HepG2 (cell line): Measurements from ENCODE around the gene NCKAP5L. TPM values are rescaled to one million over a fixed set of nuclear protein-coding genes. Genes with fewer than 3 reads are reported as not detected.
A peak's percentile ranks its signal among the peaks of the same experiment; 100 is the strongest.

Experiments used
- ATAC-seq: fragments of 200-7000 bp; cut with Tn5 transposase; 3 replicates; pipeline ENCODE4 v1.9.1; 2020; ENCODE audit warnings: mild to moderate bottlenecking, moderate library complexity
- BruUV-seq: library from RNA; stranded (reverse); fragments of 400-500 nt; replicated peaks from 2 replicates; lab custom pipeline; 2021; lab: Mats Ljungman, UMichigan
- CTCF ChIA-PET: fragments of 300-600 bp; formaldehyde crosslinking; extraction: SDS; loops from one replicate; lab custom pipeline; 2021; ENCODE audit warnings: low total read pairs, inconsistent platforms, low intra/inter-chr PET ratio; lab: Yijun Ruan, JAX
- POLR2A ChIA-PET: fragments of 350-600 bp; sonication (Branson Sonifier 250); formaldehyde crosslinking; loops from one replicate; lab custom pipeline; 2020; ENCODE audit warnings: antibody characterized with exemption, inconsistent platforms; lab: Yijun Ruan, JAX
- DNase-seq: peaks from one replicate; pipeline ENCODE4 v3.0.0-alpha.2; 2015; ENCODE audit warnings: low spot score
- FAIRE-seq: peaks from 3 replicates; lab custom pipeline; 2011; peaks lifted over from hg19 to GRCh38; lab: Jason Lieb, UNC
- H2AFZ ChIP-seq: one replicate; pipeline ENCODE4 v1.6.1; 2011; ENCODE audit warnings: low read length, inconsistent platforms
- H3K27ac ChIP-seq: fragments of 300-600 bp; 3 replicates; pipeline ENCODE4 v1.8.0; 2011; ENCODE audit warnings: mixed run types, mild to moderate bottlenecking, mixed read lengths, low read length, inconsistent platforms; ENCODE audit not compliant: insufficient read depth; ENCODE audit errors: extremely low read length
- H3K27me3 ChIP-seq, 2 experiments: fragments of 200-600 bp in 1 of 2; 2 replicates in 1 of 2; 3 replicates in 1 of 2; pipeline versions ENCODE4 v1.6.0 to v1.8.0; 2011; ENCODE audit warnings: low read length in 2 of 2, mild to moderate bottlenecking in 2 of 2, moderate library complexity in 2 of 2, inconsistent platforms in 1 of 2; ENCODE audit not compliant: insufficient read depth in 2 of 2, control insufficient read depth in 1 of 2
- H3K36me3 ChIP-seq, 2 experiments: fragments of 200-600 bp in 1 of 2; replicated peaks in 1 of 2; 2 replicates in 1 of 2; 3 replicates in 1 of 2; pipeline versions ENCODE4 v1.5.1 to v1.8.0; 2011; ENCODE audit warnings: low read length in 2 of 2, inconsistent platforms in 1 of 2; ENCODE audit not compliant: insufficient read depth in 2 of 2, control insufficient read depth in 1 of 2
- H3K4me1 ChIP-seq: 2 replicates; pipeline ENCODE4 v1.5.1; 2012; ENCODE audit warnings: low read length, inconsistent platforms; ENCODE audit not compliant: insufficient read depth
- H3K4me2 ChIP-seq: 2 replicates; pipeline ENCODE4 v1.6.0; 2011; ENCODE audit warnings: low read depth, low read length, inconsistent platforms
- H3K4me3 ChIP-seq, 3 experiments: fragments of 200-600 bp in 1 of 3; sonication (generic), shearing (Covaris generic) in 1 of 3; replicated peaks in 1 of 3; 2 replicates each; pipeline ENCODE4 v1.5.1; 2011 to 2016; ENCODE audit warnings: low read length in 3 of 3, inconsistent platforms in 2 of 3, low read depth in 2 of 3, mild to moderate bottlenecking in 2 of 3, control low read depth in 1 of 3, mixed read lengths in 1 of 3; ENCODE audit not compliant: insufficient read depth in 1 of 3
- H3K79me2 ChIP-seq: one replicate; pipeline ENCODE4 v1.6.1; 2011; ENCODE audit warnings: low read length, inconsistent platforms; ENCODE audit not compliant: insufficient read depth
- H3K9ac ChIP-seq: 2 replicates; pipeline ENCODE4 v1.6.0; 2011; ENCODE audit warnings: mild to moderate bottlenecking, low read depth, low read length, inconsistent platforms; ENCODE audit not compliant: insufficient read depth
- H3K9me3 ChIP-seq: 2 replicates; pipeline ENCODE4 v1.5.1; 2012; ENCODE audit warnings: mild to moderate bottlenecking, low read length
- H4K20me1 ChIP-seq: 2 replicates; pipeline ENCODE4 v1.6.0; 2011; ENCODE audit warnings: inconsistent platforms, mild to moderate bottlenecking, low read length, moderate library complexity; ENCODE audit not compliant: insufficient read depth
- FOSL1 ChIP-seq: sonication (generic); formaldehyde crosslinking; IDR thresholded peaks from 2 replicates; pipeline ENCODE4 v1.9.0; 2021; ENCODE audit warnings: missing genetic modification reagents, borderline replicate concordance
- JUND ChIP-seq: sonication (generic); formaldehyde crosslinking; IDR thresholded peaks from 2 replicates; pipeline ENCODE4 v1.8.0; 2022; ENCODE audit warnings: mild to moderate bottlenecking, missing genetic modification reagents
- PTBP1 ChIP-seq: fragments of 200-400 bp; formaldehyde crosslinking; IDR thresholded peaks from 2 replicates; pipeline ENCODE4 v1.6.1; 2018; ENCODE audit warnings: low read length, low read depth; ENCODE audit not compliant: poor library complexity, severe bottlenecking
- ZBTB21 ChIP-seq: sonication (generic); formaldehyde crosslinking; IDR thresholded peaks from 2 replicates; pipeline ENCODE4 v1.4.0; 2020; ENCODE audit warnings: missing genetic modification reagents
- ZNF17 ChIP-seq: sonication (generic); formaldehyde crosslinking; IDR thresholded peaks from 2 replicates; pipeline ENCODE4 v1.5.0; 2020; ENCODE audit warnings: mild to moderate bottlenecking, missing genetic modification reagents
- ZNF350 ChIP-seq: sonication (generic); formaldehyde crosslinking; IDR thresholded peaks from 2 replicates; pipeline ENCODE4 v1.4.0; 2020; ENCODE audit warnings: mild to moderate bottlenecking, low read depth, missing genetic modification reagents, borderline replicate concordance
- ZNF441 ChIP-seq: sonication (generic); formaldehyde crosslinking; IDR thresholded peaks from 2 replicates; pipeline ENCODE4 v1.7.0; 2021; ENCODE audit warnings: missing genetic modification reagents, borderline replicate concordance
- ZNF547 ChIP-seq: sonication (generic); formaldehyde crosslinking; IDR thresholded peaks from 2 replicates; pipeline ENCODE4 v1.5.1; 2020; ENCODE audit warnings: mild to moderate bottlenecking, missing genetic modification reagents
- ZNF790 ChIP-seq: sonication (generic); formaldehyde crosslinking; IDR thresholded peaks from 2 replicates; pipeline ENCODE4 v1.8.0; 2022; ENCODE audit warnings: missing genetic modification reagents, mild to moderate bottlenecking, borderline replicate concordance
- WGBS: methylation state at CpG from one replicate; pipeline ENCODE4 v1.1.6; 2017; ENCODE audit warnings: low lambda C conversion rate; 5-methylcytosine and 5-hydroxymethylcytosine counted together
- in situ Hi-C: cut with HindIII; loops from 2 replicates; pipeline ENCODE4 v1.10.0; 2017; ENCODE audit warnings: low pct_unique_long_range_greater_than_20kb; ENCODE audit not compliant: extremely low pct_ligation_motif_present
- intact Hi-C: fragments of 100-400 bp; cut with micrococcal nuclease; formaldehyde crosslinking; loops from one replicate; pipeline ENCODE4 v1.10.0; 2022; ENCODE audit not compliant: unreplicated experiment
- polyA plus RNA-seq, 8 experiments: library from polyadenylated mRNA; depleted of rRNA in 3 of 8; stranded (reverse) in 7 of 8; unstranded in 1 of 8; fragments of >200 nt; fragmentation: Illumina TruSeq in 4 of 8; extraction: Trizol in 4 of 8; gene quantifications; 2 replicates each; pipeline versions ENCODE4 v1.2.1 to v1.2.3, GENCODE V29; 2011 to 2016; ENCODE audit warnings: low read depth in 4 of 8, missing spikeins in 1 of 8, mixed read lengths in 1 of 8; ENCODE audit not compliant: insufficient read depth in 1 of 8
- total RNA-seq, 5 experiments: library from RNA; depleted of rRNA; stranded (reverse); fragments of >200 nt; fragmentation: Illumina TruSeq; extraction: Trizol; gene quantifications; 2 replicates each; pipeline ENCODE4 v1.2.3, GENCODE V29; 2016; ENCODE audit warnings: low read depth in 1 of 5
- TF ChIP-seq, protein P1 (sequence below): sonication (generic); formaldehyde crosslinking; IDR thresholded peaks from 2 replicates; pipeline ENCODE4 v1.5.0; 2020; ENCODE audit warnings: mild to moderate bottlenecking, missing genetic modification reagents, moderate library complexity
- TF ChIP-seq, protein P2 (sequence below): sonication (generic); formaldehyde crosslinking; IDR thresholded peaks from 2 replicates; pipeline ENCODE4 v1.8.0; 2022; ENCODE audit warnings: missing genetic modification reagents, mild to moderate bottlenecking, moderate library complexity, borderline replicate concordance

Gene NCKAP5L
- total and polyA plus RNA-seq, 2 of the 13 experiments (the other 11 are each of a cell fraction or from before 2014, with no cell fraction given) = 4.1 to 9.0 TPM

- Histone ChIP-seq H3K4me2 (0 out of 2 replicates have a peak overlapping the region, but pooled peaks have one; percentile 23), H2AFZ (no peak overlapping the region), H3K9me3 (no peaks in the 10 kb centered on the region), H3K4me3 (no peak overlapping the region), H3K4me1 (peaks cover 20% of the 10 kb centered on the region), H3K36me3 (peaks cover 25 to 79% of the 10 kb centered on the region in 2 experiments), H3K27me3 (no peaks in the 10 kb centered on the region), H3K9ac (peak overlapping the region; percentile 31; the same call in 1 of the 2 replicates), H4K20me1 (no peaks in the 10 kb centered on the region), H3K79me2 (no peaks in the 10 kb centered on the region), H3K27ac (peak overlapping the region; percentile 64)
- WGBS = 92% methylated on average over 15 of the region's 17 CpGs
- TF ChIP-seq PTBP1 (no peak), FOSL1 (no peak), ZNF350 (CRISPR knock-in tag) (no peak), ZNF547 (CRISPR knock-in tag) (no peak), ZNF790 (CRISPR knock-in tag) (no peak), ZBTB21 (CRISPR knock-in tag) (no peak), ZNF441 (no peak), JUND (CRISPR knock-in tag) (no peak), ZNF17 (CRISPR knock-in tag) (no peak)
- TF ChIP-seq, protein P1, sequence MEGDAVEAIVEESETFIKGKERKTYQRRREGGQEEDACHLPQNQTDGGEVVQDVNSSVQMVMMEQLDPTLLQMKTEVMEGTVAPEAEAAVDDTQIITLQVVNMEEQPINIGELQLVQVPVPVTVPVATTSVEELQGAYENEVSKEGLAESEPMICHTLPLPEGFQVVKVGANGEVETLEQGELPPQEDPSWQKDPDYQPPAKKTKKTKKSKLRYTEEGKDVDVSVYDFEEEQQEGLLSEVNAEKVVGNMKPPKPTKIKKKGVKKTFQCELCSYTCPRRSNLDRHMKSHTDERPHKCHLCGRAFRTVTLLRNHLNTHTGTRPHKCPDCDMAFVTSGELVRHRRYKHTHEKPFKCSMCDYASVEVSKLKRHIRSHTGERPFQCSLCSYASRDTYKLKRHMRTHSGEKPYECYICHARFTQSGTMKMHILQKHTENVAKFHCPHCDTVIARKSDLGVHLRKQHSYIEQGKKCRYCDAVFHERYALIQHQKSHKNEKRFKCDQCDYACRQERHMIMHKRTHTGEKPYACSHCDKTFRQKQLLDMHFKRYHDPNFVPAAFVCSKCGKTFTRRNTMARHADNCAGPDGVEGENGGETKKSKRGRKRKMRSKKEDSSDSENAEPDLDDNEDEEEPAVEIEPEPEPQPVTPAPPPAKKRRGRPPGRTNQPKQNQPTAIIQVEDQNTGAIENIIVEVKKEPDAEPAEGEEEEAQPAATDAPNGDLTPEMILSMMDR (CRISPR knock-in tag) = no peak
- TF ChIP-seq, protein P2, sequence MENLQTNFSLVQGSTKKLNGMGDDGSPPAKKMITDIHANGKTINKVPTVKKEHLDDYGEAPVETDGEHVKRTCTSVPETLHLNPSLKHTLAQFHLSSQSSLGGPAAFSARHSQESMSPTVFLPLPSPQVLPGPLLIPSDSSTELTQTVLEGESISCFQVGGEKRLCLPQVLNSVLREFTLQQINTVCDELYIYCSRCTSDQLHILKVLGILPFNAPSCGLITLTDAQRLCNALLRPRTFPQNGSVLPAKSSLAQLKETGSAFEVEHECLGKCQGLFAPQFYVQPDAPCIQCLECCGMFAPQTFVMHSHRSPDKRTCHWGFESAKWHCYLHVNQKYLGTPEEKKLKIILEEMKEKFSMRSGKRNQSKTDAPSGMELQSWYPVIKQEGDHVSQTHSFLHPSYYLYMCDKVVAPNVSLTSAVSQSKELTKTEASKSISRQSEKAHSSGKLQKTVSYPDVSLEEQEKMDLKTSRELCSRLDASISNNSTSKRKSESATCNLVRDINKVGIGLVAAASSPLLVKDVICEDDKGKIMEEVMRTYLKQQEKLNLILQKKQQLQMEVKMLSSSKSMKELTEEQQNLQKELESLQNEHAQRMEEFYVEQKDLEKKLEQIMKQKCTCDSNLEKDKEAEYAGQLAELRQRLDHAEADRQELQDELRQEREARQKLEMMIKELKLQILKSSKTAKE (CRISPR knock-in tag) = no peak
- no TSS peak for BruUV-seq
- intact Hi-C loops = loop anchor here (5.0 kb wide), 1 partner anchor 534 kb away; the partner anchor contains the start of gene TUBA1C
- in situ Hi-C loops = no loop called here
- ChIA-PET POLR2A (interaction anchor here (0.8 to 1.6 kb wide), 3 partner anchors 27 to 42 kb away, joined by 3 to 5 read pairs (median 3); partner anchors contain the start of genes BCDIN3D and NCKAP5L), CTCF (no interaction called here)
- FAIRE-seq (no peak), ATAC-seq (no peak; the same call in 2 of the 3 replicates), DNase-seq (no peak)
Measured at GRCh38 chr12:49801141-49802063, 26.8 kb downstream of the NCKAP5L start.
